Loucy (cell line): ENCODE measurements around the gene CDT1.
A peak's percentile ranks its signal among the peaks of the same experiment; 100 is the strongest.

Experiments
- EZH2phosphoT487 ChIP-seq: fragments of 200-600 bp; IDR thresholded peaks from 2 replicates; pipeline ENCODE4 v1.6.1; 2018; ENCODE audit warnings: antibody characterized with exemption, mild to moderate bottlenecking, moderate library complexity, borderline replicate concordance
- TF ChIP-seq, protein P1 (sequence below): fragments of 200-600 bp; sonication (generic); conservative IDR thresholded peaks from 2 replicates; pipeline ENCODE4 v1.5.1; 2014; ENCODE audit warnings: mild to moderate bottlenecking, antibody characterized with exemption, low read length

DNA sequence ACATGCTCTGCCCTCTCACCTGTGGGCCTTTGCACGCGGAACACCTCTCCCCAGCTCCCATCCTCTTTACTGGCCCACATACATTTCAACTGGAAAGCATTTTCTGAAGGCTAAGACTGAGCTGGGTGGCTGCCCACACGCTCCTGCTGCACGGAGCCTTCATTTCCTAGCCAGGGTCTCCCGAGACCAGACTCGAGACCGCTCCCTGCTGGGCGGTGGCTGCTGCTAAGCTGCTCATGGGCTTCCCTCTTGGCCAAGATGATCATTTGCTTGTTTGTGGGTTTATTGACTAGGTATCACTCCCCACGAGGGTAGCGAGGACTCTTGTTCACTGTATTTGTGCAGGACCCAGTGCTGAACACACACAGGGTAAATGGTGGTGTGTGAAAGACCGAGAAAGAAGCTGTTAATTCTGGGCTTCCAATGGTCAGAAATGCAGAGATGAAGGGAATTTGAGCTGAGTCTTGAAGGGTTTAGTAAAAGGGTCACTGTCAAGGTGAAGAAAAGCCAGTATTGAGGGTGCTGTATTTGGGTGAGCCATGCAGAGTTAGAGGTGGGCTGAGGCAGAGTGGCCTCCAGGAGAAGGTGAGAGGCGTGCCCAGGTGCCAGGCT, 54.2 kb downstream of the CDT1 start:
- TF ChIP-seq, protein P1, sequence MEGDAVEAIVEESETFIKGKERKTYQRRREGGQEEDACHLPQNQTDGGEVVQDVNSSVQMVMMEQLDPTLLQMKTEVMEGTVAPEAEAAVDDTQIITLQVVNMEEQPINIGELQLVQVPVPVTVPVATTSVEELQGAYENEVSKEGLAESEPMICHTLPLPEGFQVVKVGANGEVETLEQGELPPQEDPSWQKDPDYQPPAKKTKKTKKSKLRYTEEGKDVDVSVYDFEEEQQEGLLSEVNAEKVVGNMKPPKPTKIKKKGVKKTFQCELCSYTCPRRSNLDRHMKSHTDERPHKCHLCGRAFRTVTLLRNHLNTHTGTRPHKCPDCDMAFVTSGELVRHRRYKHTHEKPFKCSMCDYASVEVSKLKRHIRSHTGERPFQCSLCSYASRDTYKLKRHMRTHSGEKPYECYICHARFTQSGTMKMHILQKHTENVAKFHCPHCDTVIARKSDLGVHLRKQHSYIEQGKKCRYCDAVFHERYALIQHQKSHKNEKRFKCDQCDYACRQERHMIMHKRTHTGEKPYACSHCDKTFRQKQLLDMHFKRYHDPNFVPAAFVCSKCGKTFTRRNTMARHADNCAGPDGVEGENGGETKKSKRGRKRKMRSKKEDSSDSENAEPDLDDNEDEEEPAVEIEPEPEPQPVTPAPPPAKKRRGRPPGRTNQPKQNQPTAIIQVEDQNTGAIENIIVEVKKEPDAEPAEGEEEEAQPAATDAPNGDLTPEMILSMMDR, result peak; percentile 54
- TF ChIP-seq EZH2phosphoT487, result no peak
